Measurements from ENCODE around the gene DPYSL4. TPM values are rescaled to one million over a fixed set of nuclear protein-coding genes. Genes with fewer than 3 reads are reported as not detected.

The DPYSL4 gene
- total RNA-seq, 1 experiment from 2014 or later, result not detected

DNA sequence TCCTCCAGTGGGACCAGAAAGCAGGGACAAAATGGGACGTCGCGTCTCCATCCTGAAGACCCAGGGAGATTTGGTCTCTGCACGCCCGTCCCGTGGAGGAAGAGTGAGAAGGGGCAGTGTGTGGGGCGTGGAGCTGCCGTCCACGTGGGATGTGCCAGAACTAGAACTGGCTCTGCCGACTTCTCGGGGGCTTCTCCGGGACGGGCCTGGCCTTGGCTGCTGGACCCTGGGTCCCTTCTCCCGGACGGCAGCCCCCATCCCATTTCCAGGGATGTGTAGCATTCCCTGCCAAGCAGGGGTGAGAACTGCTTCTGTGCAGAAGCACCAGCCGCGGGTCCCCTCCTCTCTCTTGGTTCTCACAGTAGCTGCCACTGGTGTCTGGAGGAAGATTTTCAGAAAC lies 18.8 kb upstream of the DPYSL4 start:
- H3K9me3 Mint-ChIP-seq (ENCODE audit: low read depth, unreplicated experiment), result no peaks in the 10 kb centered on the region
- H3K27me3 Mint-ChIP-seq (ENCODE audit: unreplicated experiment), result peaks cover 64% of the 10 kb centered on the region
- H3K4me3 Mint-ChIP-seq (ENCODE audit: low read depth, unreplicated experiment), result no peak overlapping the region
- CTCF ChIA-PET, result no interaction called here
- H3K36me3 Mint-ChIP-seq (ENCODE audit: insufficient read depth, unreplicated experiment), result no peaks in the 10 kb centered on the region
- no peak overlapping the region for H3K27ac Mint-ChIP-seq (ENCODE audit: unreplicated experiment)
- peaks cover 7% of the 10 kb centered on the region for H3K4me1 Mint-ChIP-seq (ENCODE audit: low read depth, unreplicated experiment)
- TF ChIP-seq, protein P1, sequence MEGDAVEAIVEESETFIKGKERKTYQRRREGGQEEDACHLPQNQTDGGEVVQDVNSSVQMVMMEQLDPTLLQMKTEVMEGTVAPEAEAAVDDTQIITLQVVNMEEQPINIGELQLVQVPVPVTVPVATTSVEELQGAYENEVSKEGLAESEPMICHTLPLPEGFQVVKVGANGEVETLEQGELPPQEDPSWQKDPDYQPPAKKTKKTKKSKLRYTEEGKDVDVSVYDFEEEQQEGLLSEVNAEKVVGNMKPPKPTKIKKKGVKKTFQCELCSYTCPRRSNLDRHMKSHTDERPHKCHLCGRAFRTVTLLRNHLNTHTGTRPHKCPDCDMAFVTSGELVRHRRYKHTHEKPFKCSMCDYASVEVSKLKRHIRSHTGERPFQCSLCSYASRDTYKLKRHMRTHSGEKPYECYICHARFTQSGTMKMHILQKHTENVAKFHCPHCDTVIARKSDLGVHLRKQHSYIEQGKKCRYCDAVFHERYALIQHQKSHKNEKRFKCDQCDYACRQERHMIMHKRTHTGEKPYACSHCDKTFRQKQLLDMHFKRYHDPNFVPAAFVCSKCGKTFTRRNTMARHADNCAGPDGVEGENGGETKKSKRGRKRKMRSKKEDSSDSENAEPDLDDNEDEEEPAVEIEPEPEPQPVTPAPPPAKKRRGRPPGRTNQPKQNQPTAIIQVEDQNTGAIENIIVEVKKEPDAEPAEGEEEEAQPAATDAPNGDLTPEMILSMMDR (IDR thresholded peaks at IDR 0.05; ENCODE audit: unreplicated experiment), result no peak
- no peak for DNase-seq
- intact Hi-C loops (cut with micrococcal nuclease; ENCODE audit: unreplicated experiment), result no loop called here
- no TSS peak for BruUV-seq (replicated peaks)

DNA sequence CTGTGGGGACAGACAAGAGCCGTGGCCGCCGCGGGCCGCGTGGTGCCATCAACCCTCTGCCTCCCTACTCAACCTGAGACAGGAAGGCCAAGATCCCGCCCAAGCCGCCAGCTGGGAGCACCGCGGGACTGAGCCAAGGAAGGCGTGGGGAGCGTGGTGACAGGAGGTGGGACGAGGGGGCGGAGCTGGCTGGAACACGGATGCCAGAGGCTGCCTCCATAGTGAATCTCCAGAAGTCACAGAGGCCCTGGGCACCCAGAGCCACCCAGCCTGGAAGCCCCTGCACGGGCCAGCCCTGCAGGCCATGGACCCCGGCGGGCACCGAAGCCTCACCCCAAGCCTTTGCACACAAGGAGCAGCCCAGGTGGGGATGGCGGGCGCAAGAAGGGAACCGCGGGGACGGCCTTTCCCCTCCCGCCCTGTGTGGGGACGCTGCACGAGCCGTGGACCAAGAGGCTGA lies 18.1 kb upstream of the DPYSL4 start:
- no TSS peak for BruUV-seq (replicated peaks)
- no peak for DNase-seq
- peaks cover 7% of the 10 kb centered on the region for H3K4me1 Mint-ChIP-seq (ENCODE audit: low read depth, unreplicated experiment)
- no peaks in the 10 kb centered on the region for H3K36me3 Mint-ChIP-seq (ENCODE audit: insufficient read depth, unreplicated experiment)
- H3K4me3 Mint-ChIP-seq (ENCODE audit: low read depth, unreplicated experiment), result no peak overlapping the region
- CTCF ChIA-PET, result no interaction called here
- TF ChIP-seq, protein P1 (IDR thresholded peaks at IDR 0.05; ENCODE audit: unreplicated experiment), result no peak
- intact Hi-C loops (cut with micrococcal nuclease; ENCODE audit: unreplicated experiment), result no loop called here
- H3K9me3 Mint-ChIP-seq (ENCODE audit: low read depth, unreplicated experiment), result no peaks in the 10 kb centered on the region
- H3K27ac Mint-ChIP-seq (ENCODE audit: unreplicated experiment), result no peak overlapping the region
- H3K27me3 Mint-ChIP-seq (ENCODE audit: unreplicated experiment), result peaks cover 64% of the 10 kb centered on the region

DNA sequence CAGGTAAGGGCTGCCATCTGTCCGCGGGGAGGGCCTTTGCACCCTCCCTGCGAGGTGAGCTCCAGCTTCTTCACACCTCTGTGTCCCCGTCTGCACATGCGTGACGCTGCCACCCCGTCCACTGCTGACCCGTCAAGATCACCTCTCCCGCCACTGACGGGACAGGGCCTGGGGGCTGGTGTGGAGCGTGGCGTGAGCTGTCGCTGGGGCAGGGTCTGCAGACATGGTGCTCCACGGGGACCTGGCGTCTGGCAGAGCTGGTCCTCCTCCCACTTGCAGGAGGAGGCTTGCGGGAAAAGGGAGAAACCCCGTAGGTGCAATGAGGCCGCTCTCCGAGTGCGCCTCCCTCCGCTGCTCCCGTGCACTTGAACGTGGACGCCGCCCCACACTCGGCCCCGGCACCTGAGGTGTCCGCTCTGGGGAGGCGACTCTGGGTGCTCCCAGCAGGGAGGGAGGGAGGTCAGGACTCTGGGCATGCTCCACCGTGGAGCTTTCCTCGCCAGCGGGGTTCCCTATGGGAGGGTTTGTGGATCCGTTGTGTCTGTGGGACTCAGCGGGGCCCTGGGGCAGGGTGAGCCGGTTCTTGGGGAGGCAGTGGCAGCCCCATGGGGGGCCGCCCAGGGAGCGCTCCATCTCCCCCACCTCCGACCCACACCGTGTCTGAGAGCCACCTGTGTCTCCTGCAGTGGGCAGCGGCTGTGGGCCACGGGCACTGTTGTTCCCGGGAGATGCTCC lies 17.6 kb upstream of the DPYSL4 start:
- CTCF ChIA-PET, result interaction anchor here (0.5 kb wide), 1 partner anchor 26 kb away, joined by 3 read pairs; no protein-coding TSS in a partner anchor
- Mint-ChIP-seq H3K4me3 (ENCODE audit: low read depth, unreplicated experiment) (no peak overlapping the region), H3K36me3 (ENCODE audit: insufficient read depth, unreplicated experiment) (no peaks in the 10 kb centered on the region), H3K9me3 (ENCODE audit: low read depth, unreplicated experiment) (no peaks in the 10 kb centered on the region), H3K27ac (ENCODE audit: unreplicated experiment) (no peak overlapping the region), H3K4me1 (ENCODE audit: low read depth, unreplicated experiment) (peaks cover 6% of the 10 kb centered on the region), H3K27me3 (ENCODE audit: unreplicated experiment) (peaks cover 64% of the 10 kb centered on the region)
- intact Hi-C loops (cut with micrococcal nuclease; ENCODE audit: unreplicated experiment), result no loop called here
- TF ChIP-seq, protein P1 (IDR thresholded peaks at IDR 0.05; ENCODE audit: unreplicated experiment), result no peak
- BruUV-seq (replicated peaks), result no TSS peak
- DNase-seq, result no peak

DNA sequence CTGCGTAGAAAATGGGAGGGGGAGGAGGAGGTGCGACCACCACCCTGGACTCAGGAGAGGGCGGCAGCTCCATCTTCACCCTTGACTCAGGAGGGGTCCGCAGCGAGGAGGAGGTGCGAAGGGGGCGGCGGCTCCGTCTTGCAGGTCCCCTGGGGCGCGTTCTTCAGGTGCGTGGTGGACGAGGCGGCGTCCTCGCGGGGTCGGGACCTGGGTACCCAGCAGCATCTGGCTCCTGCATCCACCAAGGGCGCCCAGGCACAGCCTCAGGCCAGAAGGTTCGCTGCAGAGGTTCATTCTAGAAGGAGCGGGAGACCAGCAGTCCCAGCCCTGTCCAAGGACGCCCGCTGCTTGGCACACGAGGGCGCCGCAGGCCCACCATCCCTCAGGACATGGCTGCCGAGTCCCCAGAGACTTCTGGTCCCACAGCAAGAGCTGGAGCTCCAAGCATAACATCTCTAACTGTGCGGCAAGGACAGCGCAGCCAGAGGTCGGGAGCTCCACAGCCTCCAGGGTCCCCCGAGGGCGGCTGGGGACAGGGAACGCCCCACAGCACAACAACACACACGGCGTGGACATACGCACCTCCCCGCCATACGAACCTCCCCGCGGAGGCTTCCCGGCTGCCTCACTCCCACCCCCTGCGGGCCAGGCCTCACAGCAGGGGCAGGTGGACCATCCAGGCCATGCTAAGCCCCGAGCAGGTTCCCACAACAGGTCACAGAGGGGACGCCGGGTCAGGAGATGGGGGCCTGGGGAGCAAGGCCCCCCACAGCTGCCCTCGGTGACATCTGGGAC lies 16.8 kb upstream of the DPYSL4 start:
- Mint-ChIP-seq H3K4me3 (ENCODE audit: low read depth, unreplicated experiment) (no peak overlapping the region), H3K27me3 (ENCODE audit: unreplicated experiment) (peaks cover 64% of the 10 kb centered on the region), H3K27ac (ENCODE audit: unreplicated experiment) (no peak overlapping the region), H3K9me3 (ENCODE audit: low read depth, unreplicated experiment) (no peaks in the 10 kb centered on the region), H3K36me3 (ENCODE audit: insufficient read depth, unreplicated experiment) (no peaks in the 10 kb centered on the region), H3K4me1 (ENCODE audit: low read depth, unreplicated experiment) (no peaks in the 10 kb centered on the region)
- CTCF ChIA-PET, result interaction anchor here (0.5 kb wide), 1 partner anchor 27 kb away, joined by 3 read pairs; no protein-coding TSS in a partner anchor
- TF ChIP-seq, protein P1 (IDR thresholded peaks at IDR 0.05; ENCODE audit: unreplicated experiment), result no peak
- no TSS peak for BruUV-seq (replicated peaks)
- no peak for DNase-seq
- intact Hi-C loops (cut with micrococcal nuclease; ENCODE audit: unreplicated experiment), result no loop called here
